ENCODE results near the gene TMTC2. TPM values are rescaled to one million over a fixed set of nuclear protein-coding genes. Genes with fewer than 3 reads are reported as not detected.

TMTC2 gene
- total RNA-seq, 2 experiments from 2014 or later, result 1.8 to 2.1 TPM

DNA sequence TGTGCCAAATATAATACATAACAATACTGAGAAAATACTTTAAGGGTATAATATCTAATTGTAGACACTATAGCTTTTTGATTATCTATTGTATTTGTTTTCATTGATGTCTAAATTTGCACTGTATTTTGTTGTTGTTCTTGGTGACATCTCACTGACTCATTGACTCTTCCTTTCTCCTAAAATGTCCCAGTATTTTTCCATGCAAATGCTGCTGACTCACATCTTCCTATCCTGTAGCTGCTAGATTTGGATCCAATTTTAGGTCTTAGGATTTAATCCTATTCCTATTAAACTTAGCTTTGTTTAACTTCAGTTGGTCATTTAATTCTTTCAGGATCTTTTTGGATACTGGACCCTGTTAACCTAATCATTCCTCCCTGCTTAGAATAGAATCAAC, 148.5 kb downstream of the TMTC2 start:
- Histone ChIP-seq H3K36me3 (ENCODE audit: insufficient read depth, low read length) (no peaks in the 10 kb centered on the region), H3K9me3 (ENCODE audit: control insufficient read depth in 1 of 2, insufficient read depth in 1 of 2, low read length in 2 of 2) (no peaks in the 10 kb centered on the region), H3K4me3 (ENCODE audit: low read length) (no peak overlapping the region), H3K4me1 (ENCODE audit: insufficient read depth, low read length) (no peaks in the 10 kb centered on the region), H3K27me3 (ENCODE audit: control insufficient read depth in 1 of 2, insufficient read depth in 2 of 2, low read length in 2 of 2) (no peaks in the 10 kb centered on the region), H3K27ac (ENCODE audit: low read depth in 1 of 2, low read length in 2 of 2) (no peak overlapping the region)
- ChIA-PET POLR2A (no interaction called here), CTCF (no interaction called here)
- H3K4me3 Mint-ChIP-seq, result no peak overlapping the region
- H3K4me1 Mint-ChIP-seq (ENCODE audit: low read depth), result no peaks in the 10 kb centered on the region
- intact Hi-C loops (cut with DNase I, micrococcal nuclease), result no loop called here
- ATAC-seq (ENCODE audit: poor library complexity) (no peak), DNase-seq (no peak)
- H3K9me3 Mint-ChIP-seq, result no peaks in the 10 kb centered on the region
- H3K27me3 Mint-ChIP-seq, result no peaks in the 10 kb centered on the region
- no peak overlapping the region for H3K27ac Mint-ChIP-seq
- no peaks in the 10 kb centered on the region for H3K36me3 Mint-ChIP-seq (ENCODE audit: low read depth)
- TF ChIP-seq, protein P1, sequence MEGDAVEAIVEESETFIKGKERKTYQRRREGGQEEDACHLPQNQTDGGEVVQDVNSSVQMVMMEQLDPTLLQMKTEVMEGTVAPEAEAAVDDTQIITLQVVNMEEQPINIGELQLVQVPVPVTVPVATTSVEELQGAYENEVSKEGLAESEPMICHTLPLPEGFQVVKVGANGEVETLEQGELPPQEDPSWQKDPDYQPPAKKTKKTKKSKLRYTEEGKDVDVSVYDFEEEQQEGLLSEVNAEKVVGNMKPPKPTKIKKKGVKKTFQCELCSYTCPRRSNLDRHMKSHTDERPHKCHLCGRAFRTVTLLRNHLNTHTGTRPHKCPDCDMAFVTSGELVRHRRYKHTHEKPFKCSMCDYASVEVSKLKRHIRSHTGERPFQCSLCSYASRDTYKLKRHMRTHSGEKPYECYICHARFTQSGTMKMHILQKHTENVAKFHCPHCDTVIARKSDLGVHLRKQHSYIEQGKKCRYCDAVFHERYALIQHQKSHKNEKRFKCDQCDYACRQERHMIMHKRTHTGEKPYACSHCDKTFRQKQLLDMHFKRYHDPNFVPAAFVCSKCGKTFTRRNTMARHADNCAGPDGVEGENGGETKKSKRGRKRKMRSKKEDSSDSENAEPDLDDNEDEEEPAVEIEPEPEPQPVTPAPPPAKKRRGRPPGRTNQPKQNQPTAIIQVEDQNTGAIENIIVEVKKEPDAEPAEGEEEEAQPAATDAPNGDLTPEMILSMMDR (IDR thresholded peaks at IDR 0.05), result no peak

DNA sequence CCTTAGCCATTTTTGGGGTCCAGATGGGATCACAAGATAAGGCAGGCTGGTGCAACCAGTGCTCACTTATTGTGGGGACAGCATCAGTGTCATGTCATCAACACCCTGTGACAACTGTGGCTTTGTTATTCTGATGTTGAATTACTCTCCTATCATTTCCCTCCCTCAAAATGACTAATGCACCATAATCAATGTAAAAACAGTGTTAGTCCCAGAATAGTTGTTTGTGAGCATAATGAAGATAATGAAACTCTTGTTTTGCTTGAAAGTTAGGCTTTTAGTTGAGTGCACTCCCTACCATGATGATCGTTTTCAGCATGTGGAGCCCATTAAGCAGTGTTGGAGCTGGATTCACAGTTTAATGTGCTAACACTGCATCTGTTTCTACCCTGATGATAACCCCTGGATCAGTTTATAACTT, 151.4 kb downstream of the TMTC2 start:
- CTCF ChIA-PET, result no interaction called here
- H3K36me3 Mint-ChIP-seq (ENCODE audit: low read depth), result no peaks in the 10 kb centered on the region
- TF ChIP-seq, protein P1 (IDR thresholded peaks at IDR 0.05), result no peak
- no peaks in the 10 kb centered on the region for H3K4me1 Mint-ChIP-seq (ENCODE audit: low read depth)
- H3K27ac Mint-ChIP-seq, result no peak overlapping the region
- no peaks in the 10 kb centered on the region for H3K4me1 ChIP-seq (ENCODE audit: insufficient read depth, low read length)
- no peaks in the 10 kb centered on the region for H3K27me3 Mint-ChIP-seq
- no peak overlapping the region for H3K4me3 Mint-ChIP-seq
- no peak overlapping the region for H3K4me3 ChIP-seq (ENCODE audit: low read length)
- no peaks in the 10 kb centered on the region for H3K27me3 ChIP-seq (ENCODE audit: control insufficient read depth in 1 of 2, insufficient read depth in 2 of 2, low read length in 2 of 2)
- no peaks in the 10 kb centered on the region for H3K36me3 ChIP-seq (ENCODE audit: insufficient read depth, low read length)
- no peaks in the 10 kb centered on the region for H3K9me3 ChIP-seq (ENCODE audit: control insufficient read depth in 1 of 2, insufficient read depth in 1 of 2, low read length in 2 of 2)
- ATAC-seq (ENCODE audit: poor library complexity) (no peak), DNase-seq (no peak)
- POLR2A ChIA-PET, result no interaction called here
- intact Hi-C loops (cut with DNase I, micrococcal nuclease), result no loop called here
- H3K9me3 Mint-ChIP-seq, result no peaks in the 10 kb centered on the region
- H3K27ac ChIP-seq (ENCODE audit: low read depth in 1 of 2, low read length in 2 of 2), result no peak overlapping the region

DNA sequence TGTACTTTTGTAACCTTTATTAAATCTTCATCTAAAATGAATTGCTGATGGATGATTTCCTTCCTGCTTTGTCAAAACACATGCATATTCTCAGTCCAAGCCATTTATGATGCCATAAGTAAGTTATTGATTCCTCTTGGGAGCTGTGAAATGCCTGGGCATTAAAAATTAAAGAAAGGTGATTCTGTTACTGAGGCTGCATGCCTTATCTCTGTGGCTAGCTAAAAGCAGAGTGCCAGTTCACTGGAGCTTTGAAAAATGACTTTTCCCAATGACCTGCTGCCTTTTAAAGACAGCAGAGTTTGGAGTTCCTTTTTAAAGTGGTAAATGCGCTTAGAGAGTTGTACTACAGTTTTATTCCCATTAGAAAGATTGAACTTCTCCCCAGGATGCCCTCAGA, 152.1 kb downstream of the TMTC2 start:
- intact Hi-C loops (cut with DNase I, micrococcal nuclease), result no loop called here

More for the DNA sequence above, 152.1 kb downstream of the TMTC2 start:
- no peaks in the 10 kb centered on the region for H3K27me3 Mint-ChIP-seq
- Histone ChIP-seq H3K4me1 (ENCODE audit: insufficient read depth, low read length) (no peaks in the 10 kb centered on the region), H3K9me3 (ENCODE audit: control insufficient read depth in 1 of 2, insufficient read depth in 1 of 2, low read length in 2 of 2) (no peaks in the 10 kb centered on the region), H3K4me3 (ENCODE audit: low read length) (no peak overlapping the region), H3K27me3 (ENCODE audit: control insufficient read depth in 1 of 2, insufficient read depth in 2 of 2, low read length in 2 of 2) (no peaks in the 10 kb centered on the region), H3K36me3 (ENCODE audit: insufficient read depth, low read length) (no peaks in the 10 kb centered on the region), H3K27ac (ENCODE audit: low read depth in 1 of 2, low read length in 2 of 2) (no peak overlapping the region)
- TF ChIP-seq, protein P1 (IDR thresholded peaks at IDR 0.05), result no peak
- no peaks in the 10 kb centered on the region for H3K36me3 Mint-ChIP-seq (ENCODE audit: low read depth)
- CTCF ChIA-PET, result no interaction called here
- ATAC-seq (ENCODE audit: poor library complexity) (no peak), DNase-seq (no peak)
- no peak overlapping the region for H3K27ac Mint-ChIP-seq
- H3K4me3 Mint-ChIP-seq, result no peak overlapping the region
- H3K4me1 Mint-ChIP-seq (ENCODE audit: low read depth), result no peaks in the 10 kb centered on the region
- H3K9me3 Mint-ChIP-seq, result no peaks in the 10 kb centered on the region
- POLR2A ChIA-PET, result no interaction called here

Measured in CD4-positive, alpha-beta T cell (primary cell).